Endodermal cell (in vitro differentiated cells): ENCODE results near the gene WDR77. TPM values are rescaled to one million over a fixed set of nuclear protein-coding genes. Genes with fewer than 3 reads are reported as not detected.

ENCODE experiments used
- DNase-seq: peaks from one replicate; pipeline ENCODE4 v3.0.0-alpha.2; 2017
- H3K27ac ChIP-seq: 2 replicates; pipeline ENCODE4 v1.5.1; 2013; ENCODE audit warnings: mild to moderate bottlenecking, low read depth, low read length, moderate library complexity
- H3K27me3 ChIP-seq: 2 replicates; pipeline ENCODE4 v1.6.1; 2013; ENCODE audit warnings: mild to moderate bottlenecking, low read length, moderate library complexity; ENCODE audit not compliant: insufficient read depth, control insufficient read depth, poor library complexity, severe bottlenecking
- H3K36me3 ChIP-seq: 2 replicates; pipeline ENCODE4 v1.7.0; 2013; ENCODE audit warnings: mild to moderate bottlenecking, low read length, moderate library complexity; ENCODE audit not compliant: control insufficient read depth, insufficient read depth
- H3K4me1 ChIP-seq: one replicate; pipeline ENCODE4 v1.7.0; 2013; ENCODE audit warnings: low read length; ENCODE audit not compliant: control insufficient read depth, insufficient read depth
- H3K4me3 ChIP-seq: 2 replicates; pipeline ENCODE4 v1.5.1; 2013; ENCODE audit warnings: mild to moderate bottlenecking, low read length, moderate library complexity
- H3K9ac ChIP-seq: 2 replicates; pipeline ENCODE4 v1.6.1; 2013; ENCODE audit warnings: mild to moderate bottlenecking, low read length, moderate library complexity; ENCODE audit not compliant: poor library complexity, severe bottlenecking; ENCODE audit errors: extremely low read depth
- H3K9me3 ChIP-seq: 2 replicates; pipeline ENCODE4 v1.6.1; 2013; ENCODE audit warnings: mild to moderate bottlenecking, low read length, moderate library complexity; ENCODE audit not compliant: control insufficient read depth
- H3K27ac Mint-ChIP-seq: 2 replicates; pipeline ENCODE4 v1.8.0; 2020; ENCODE audit warnings: mixed read lengths
- H3K27me3 Mint-ChIP-seq: 2 replicates; pipeline ENCODE4 v1.8.0; 2021; ENCODE audit warnings: mild to moderate bottlenecking, mixed read lengths; ENCODE audit not compliant: insufficient read depth
- H3K36me3 Mint-ChIP-seq: 2 replicates; pipeline ENCODE4 v1.8.0; 2020; ENCODE audit warnings: low read depth, mixed read lengths
- H3K4me1 Mint-ChIP-seq: 2 replicates; pipeline ENCODE4 v1.8.0; 2020; ENCODE audit warnings: mixed read lengths
- H3K4me3 Mint-ChIP-seq: 2 replicates; pipeline ENCODE4 v1.8.0; 2020; ENCODE audit warnings: mild to moderate bottlenecking, moderate library complexity, mixed read lengths
- H3K9me3 Mint-ChIP-seq: 2 replicates; pipeline ENCODE4 v1.8.0; 2020; ENCODE audit warnings: mild to moderate bottlenecking, mixed read lengths
- WGBS, 2 experiments: methylation state at CpG; one replicate each; pipeline versions ENCODE4 v1.1.5 to v1.1.7; 2013; ENCODE audit warnings: missing lambda C conversion rate in 2 of 2, mixed read lengths in 1 of 2; ENCODE audit not compliant: insufficient coverage in 1 of 2, insufficient read length in 1 of 2; 5-methylcytosine and 5-hydroxymethylcytosine counted together
- total RNA-seq, 2 donors: library from RNA; stranded (reverse); fragmentation: NEBNext Ultra II Directional in 1 of 2; extraction: Animal tissue kit (Norgen Biotek cat#: 25700) in 1 of 2; gene quantifications; 2 replicates in 1 of 2; 3 replicates in 1 of 2; pipeline ENCODE4 v1.2.1, GENCODE V29; 2021
- TF ChIP-seq, protein P1 (sequence below): fragments of 200-600 bp; sonication (generic); conservative IDR thresholded peaks from 2 replicates; pipeline ENCODE4 v1.5.0; 2021; ENCODE audit warnings: antibody characterized with exemption, mild to moderate bottlenecking

WDR77 gene
- total RNA-seq, 2 donors from 2014 or later = 60.4 to 68.4 TPM

DNA sequence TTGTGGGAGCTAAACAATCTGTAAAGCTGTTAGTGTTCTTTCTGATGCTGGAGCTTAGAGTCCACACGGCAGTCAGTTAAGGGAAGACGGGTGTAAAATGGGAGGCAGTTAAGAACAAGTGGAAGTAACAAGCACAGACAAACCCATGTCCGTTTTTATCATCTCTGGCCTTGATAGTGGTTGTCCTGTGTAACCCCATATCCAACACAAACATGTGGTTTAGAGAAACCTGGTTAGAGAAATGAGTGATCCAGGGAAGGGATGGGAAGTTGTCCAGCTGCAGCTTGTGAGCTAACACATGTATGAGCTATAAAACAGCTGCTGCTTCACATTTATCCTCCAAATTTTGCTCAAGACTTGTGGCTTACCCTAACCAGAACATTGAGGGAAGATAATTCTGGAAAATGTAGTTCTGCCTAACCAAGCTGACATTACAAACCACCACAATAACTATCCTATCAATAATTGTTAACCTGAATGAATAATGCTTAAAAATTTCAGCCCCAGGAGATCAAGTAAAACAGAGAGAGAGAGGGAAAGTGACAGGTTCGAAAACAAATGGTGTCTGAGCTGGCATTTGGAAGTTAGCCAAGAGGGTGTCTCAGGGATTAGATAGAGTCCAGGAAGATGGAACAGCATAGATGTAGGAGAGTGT lies 14.1 kb upstream of the WDR77 start:
- H3K4me1 Mint-ChIP-seq = peaks cover 6% of the 10 kb centered on the region
- no peak overlapping the region for H3K27ac ChIP-seq
- peaks cover 24% of the 10 kb centered on the region for H3K36me3 Mint-ChIP-seq
- H3K4me3 Mint-ChIP-seq = no peak overlapping the region
- no peak for DNase-seq
- peaks cover 40% of the 10 kb centered on the region for H3K36me3 ChIP-seq
- no peaks in the 10 kb centered on the region for H3K9me3 ChIP-seq
- 95 to 100% methylated on average over 2 to 4 of the region's 4 CpGs for WGBS, 2 experiments
- H3K27me3 Mint-ChIP-seq = no peaks in the 10 kb centered on the region
- H3K9me3 Mint-ChIP-seq = no peaks in the 10 kb centered on the region
- H3K4me3 ChIP-seq = no peak overlapping the region
- H3K9ac ChIP-seq = no peak overlapping the region
- no peaks in the 10 kb centered on the region for H3K27me3 ChIP-seq
- TF ChIP-seq, protein P1, sequence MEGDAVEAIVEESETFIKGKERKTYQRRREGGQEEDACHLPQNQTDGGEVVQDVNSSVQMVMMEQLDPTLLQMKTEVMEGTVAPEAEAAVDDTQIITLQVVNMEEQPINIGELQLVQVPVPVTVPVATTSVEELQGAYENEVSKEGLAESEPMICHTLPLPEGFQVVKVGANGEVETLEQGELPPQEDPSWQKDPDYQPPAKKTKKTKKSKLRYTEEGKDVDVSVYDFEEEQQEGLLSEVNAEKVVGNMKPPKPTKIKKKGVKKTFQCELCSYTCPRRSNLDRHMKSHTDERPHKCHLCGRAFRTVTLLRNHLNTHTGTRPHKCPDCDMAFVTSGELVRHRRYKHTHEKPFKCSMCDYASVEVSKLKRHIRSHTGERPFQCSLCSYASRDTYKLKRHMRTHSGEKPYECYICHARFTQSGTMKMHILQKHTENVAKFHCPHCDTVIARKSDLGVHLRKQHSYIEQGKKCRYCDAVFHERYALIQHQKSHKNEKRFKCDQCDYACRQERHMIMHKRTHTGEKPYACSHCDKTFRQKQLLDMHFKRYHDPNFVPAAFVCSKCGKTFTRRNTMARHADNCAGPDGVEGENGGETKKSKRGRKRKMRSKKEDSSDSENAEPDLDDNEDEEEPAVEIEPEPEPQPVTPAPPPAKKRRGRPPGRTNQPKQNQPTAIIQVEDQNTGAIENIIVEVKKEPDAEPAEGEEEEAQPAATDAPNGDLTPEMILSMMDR = no peak
- H3K4me1 ChIP-seq = peaks cover 4% of the 10 kb centered on the region
- H3K27ac Mint-ChIP-seq = no peak overlapping the region

DNA sequence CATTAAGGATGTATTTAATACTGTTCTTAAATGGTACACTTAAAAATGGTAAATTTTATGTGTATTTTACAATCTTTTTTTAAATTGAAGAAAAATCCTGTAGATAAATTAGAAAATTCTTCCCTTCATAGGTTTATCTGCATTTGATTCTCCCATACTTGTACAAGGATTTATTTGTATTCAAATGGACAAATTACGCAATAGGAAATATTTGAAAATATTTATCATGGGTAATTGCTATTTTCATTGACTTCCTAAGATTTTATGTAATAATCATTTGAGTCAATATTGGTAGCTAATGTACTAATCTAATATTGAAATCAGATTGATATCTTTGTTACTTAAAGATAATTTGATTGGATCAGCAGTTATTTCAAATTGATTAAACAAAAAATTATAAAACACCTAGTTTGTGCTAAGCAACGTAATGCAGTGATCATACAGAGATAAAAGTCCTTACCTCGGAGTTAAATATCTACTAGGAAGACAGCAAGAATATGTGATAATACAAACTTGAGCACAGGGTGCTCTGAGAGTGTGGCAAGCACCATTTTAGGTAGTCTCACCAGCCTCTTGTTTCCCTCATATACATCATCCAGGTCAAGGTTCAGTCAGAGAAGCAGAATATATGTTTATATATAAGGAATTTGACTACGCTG lies 13.4 kb upstream of the WDR77 start:
- Histone ChIP-seq H3K27ac (no peak overlapping the region), H3K4me3 (no peak overlapping the region), H3K9me3 (no peaks in the 10 kb centered on the region), H3K9ac (no peak overlapping the region), H3K27me3 (no peaks in the 10 kb centered on the region), H3K4me1 (no peaks in the 10 kb centered on the region), H3K36me3 (peaks cover 46% of the 10 kb centered on the region)
- WGBS, 2 experiments = 93 to 97% methylated on average over 3 to 4 of the region's 4 CpGs
- H3K27me3 Mint-ChIP-seq = no peaks in the 10 kb centered on the region
- H3K27ac Mint-ChIP-seq = no peak overlapping the region
- H3K36me3 Mint-ChIP-seq = peaks cover 31% of the 10 kb centered on the region
- TF ChIP-seq, protein P1 = no peak
- peaks cover 6% of the 10 kb centered on the region for H3K4me1 Mint-ChIP-seq
- DNase-seq = no peak
- H3K4me3 Mint-ChIP-seq = no peak overlapping the region
- H3K9me3 Mint-ChIP-seq = no peaks in the 10 kb centered on the region

GRCh38 chr1:111461765-111462164 lies 12.7 kb upstream of the WDR77 start:
- H3K27me3 Mint-ChIP-seq = no peaks in the 10 kb centered on the region
- no peak overlapping the region for H3K27ac Mint-ChIP-seq
- Histone ChIP-seq H3K4me1 (no peaks in the 10 kb centered on the region), H3K9me3 (no peaks in the 10 kb centered on the region), H3K4me3 (no peak overlapping the region), H3K36me3 (peaks cover 54% of the 10 kb centered on the region), H3K27ac (no peak overlapping the region), H3K27me3 (no peaks in the 10 kb centered on the region), H3K9ac (no peak overlapping the region)
- no peaks in the 10 kb centered on the region for H3K9me3 Mint-ChIP-seq
- no peak overlapping the region for H3K4me3 Mint-ChIP-seq
- WGBS, 2 experiments = 93 to 97% methylated on average over 3 to 6 of the region's 6 CpGs
- peaks cover 37% of the 10 kb centered on the region for H3K36me3 Mint-ChIP-seq
- TF ChIP-seq, protein P1 = no peak
- DNase-seq = no peak
- peaks cover 6% of the 10 kb centered on the region for H3K4me1 Mint-ChIP-seq
